GM19372 (cell line): ENCODE data around the gene P2RY11.

ENCODE experiments used
- ATAC-seq: cut with Tn5 transposase; IDR thresholded peaks from one replicate; pipeline ENCODE4 v1.9.1; 2021; ENCODE audit warnings: mild to moderate bottlenecking, low read depth, moderate library complexity; ENCODE audit not compliant: unreplicated experiment

Gene P2RY11

DNA sequence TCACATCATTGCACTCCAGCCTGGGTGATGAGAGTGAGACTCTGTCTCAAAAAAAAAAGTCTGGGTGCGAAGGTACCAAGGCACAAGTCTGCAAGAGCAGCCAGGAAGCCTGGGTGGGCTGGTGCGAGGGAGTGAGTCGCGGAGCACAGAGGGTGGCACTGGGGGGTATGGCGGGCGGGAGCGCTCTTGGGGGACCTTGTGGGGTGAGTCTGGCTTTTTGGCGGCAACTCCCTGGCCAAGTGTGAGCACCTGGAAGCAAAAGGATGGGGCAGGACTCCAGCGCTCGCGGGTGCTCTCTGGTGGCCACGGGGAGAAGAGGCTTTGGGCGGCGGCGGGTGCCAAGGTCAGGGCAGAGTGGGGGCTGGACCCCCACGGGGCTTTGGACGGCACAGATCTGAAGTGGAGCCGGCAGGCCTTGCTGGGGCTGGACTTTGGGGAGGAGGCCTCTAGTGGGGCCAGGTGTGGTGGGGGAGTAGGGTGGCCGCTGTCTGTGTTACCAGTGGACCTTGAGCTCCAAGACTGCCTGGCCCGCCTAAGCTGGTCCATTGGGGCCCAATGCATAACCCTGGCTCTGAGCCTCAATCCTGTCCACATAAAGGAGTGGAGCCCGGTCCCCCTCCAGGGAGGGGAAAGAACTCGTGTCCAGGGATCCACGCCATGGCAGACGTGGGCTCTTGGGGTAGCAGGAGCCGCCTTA is 1.6 kb downstream of the P2RY11 start:
- ATAC-seq = no peak

DNA sequence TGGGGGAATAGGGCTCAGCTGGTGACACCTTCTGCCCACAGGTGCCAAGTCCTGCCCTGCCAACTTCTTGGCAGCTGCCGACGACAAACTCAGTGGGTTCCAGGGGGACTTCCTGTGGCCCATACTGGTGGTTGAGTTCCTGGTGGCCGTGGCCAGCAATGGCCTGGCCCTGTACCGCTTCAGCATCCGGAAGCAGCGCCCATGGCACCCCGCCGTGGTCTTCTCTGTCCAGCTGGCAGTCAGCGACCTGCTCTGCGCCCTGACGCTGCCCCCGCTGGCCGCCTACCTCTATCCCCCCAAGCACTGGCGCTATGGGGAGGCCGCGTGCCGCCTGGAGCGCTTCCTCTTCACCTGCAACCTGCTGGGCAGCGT is 2.1 kb downstream of the P2RY11 start:
- ATAC-seq = no peak

DNA sequence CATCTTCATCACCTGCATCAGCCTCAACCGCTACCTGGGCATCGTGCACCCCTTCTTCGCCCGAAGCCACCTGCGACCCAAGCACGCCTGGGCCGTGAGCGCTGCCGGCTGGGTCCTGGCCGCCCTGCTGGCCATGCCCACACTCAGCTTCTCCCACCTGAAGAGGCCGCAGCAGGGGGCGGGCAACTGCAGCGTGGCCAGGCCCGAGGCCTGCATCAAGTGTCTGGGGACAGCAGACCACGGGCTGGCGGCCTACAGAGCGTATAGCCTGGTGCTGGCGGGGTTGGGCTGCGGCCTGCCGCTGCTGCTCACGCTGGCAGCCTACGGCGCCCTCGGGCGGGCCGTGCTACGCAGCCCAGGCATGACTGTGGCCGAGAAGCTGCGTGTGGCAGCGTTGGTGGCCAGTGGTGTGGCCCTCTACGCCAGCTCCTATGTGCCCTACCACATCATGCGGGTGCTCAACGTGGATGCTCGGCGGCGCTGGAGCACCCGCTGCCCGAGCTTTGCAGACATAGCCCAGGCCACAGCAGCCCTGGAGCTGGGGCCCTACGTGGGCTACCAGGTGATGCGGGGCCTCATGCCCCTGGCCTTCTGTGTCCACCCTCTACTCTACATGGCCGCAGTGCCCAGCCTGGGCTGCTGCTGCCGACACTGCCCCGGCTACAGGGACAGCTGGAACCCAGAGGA is 2.6 kb downstream of the P2RY11 start:
- ATAC-seq = no peak

GRCh38 chr19:10114651-10115391 is 3.3 kb downstream of the P2RY11 start:
- ATAC-seq = no peak

DNA sequence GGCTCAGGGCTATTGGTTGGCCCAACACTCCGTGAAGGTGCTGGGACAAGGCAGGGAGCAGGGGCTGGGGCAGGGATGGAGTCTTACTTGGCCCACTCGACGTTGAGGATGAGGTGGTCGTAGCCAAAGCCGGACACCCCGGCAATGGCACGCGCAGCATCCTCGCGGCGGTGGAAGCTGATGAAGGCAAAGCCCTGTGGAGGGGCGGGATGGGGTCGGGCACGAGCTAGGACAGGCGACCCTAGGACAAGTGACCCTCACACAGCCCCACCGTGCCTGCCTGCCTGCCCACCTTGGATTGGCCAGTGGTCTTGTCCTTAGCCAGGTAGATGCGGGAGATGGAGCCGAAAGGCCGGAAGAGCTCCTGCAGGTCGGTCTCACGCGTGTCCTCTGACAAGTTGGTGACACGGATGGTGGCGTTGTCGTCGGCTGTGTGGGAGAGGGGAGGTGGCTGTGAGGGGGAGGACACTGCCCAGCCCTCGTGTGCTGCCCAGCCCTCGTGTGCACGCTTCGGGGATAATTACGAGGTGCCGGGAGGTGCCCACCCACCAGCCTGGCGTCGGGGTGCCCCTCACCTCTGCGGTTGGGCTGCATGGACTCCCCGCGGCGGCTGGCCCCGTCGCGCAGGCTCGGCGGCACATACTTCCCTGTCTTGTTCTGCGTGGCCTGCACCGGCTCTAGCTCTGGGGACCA is 4.0 kb downstream of the P2RY11 start:
- no peak for ATAC-seq

DNA sequence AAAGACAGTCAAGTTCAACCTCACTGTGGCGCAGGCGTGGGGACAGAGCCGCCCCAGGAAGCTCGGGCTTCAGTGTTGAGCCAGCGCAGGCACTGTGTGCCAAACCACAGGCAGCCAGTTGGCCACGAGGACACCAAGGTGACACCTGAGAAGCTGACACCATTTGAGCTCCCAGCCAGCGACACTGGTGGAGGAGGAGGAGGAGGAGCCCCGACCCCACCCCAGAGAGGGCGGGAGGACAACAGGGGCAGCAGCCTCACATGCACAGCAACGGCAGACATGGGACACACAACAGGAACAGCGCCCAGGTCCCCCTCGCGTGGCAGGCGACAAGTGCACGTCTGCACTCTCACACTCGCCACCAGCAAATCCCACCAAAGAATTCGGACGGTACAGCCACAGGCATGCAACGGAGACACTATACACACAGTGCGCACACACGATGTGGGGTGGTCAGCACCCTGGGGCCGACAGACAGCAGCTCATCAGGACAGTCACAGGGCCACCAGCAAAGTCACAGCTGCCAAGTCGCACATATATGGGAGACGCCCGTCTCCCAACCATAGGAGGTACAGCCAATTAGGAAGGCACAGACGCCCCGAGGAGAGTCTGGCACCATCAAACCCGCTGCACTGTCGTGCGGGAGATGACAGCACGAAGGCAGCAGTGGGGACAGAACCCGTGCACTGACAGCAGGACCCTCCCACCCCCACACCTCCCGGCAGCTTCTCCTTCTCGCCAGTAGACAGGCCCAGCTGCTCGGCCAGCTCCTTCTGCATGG is 4.8 kb downstream of the P2RY11 start:
- ATAC-seq = no peak

DNA sequence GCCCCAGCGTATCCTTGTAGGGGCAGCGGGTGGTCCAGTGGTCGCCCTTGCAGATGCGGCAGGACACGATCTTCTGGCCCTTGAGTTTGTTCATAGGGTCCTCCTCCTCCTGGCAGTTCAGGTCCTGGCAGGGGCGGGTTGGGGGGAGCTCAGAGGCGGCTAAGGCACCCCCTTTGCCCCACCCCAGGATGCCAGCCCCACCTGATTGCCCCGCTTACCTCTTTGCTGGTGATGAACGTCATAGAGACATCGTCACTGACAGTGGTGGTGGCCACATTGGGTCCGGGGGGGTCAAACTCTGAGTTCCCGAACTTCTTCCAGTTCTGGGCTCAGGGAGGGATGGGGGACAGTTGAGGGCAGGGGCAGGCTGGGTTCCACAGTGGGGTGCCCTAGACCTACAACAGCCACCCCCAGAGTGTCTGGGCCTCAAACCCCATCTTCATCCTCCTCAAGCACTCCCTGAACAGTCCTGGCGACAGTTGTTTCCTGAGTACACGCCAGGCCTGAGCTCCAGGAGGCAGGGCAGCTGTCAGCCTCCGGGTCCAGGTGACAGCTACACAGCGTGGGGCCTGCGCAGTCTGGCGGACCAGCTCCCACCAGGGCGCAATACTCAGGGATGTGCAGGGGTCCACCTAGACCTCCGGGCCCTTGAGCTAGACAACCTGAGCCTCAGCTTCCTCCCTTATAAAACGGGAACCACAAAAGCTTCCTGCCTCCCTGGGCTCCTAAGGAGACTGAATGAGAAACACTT is 5.5 kb downstream of the P2RY11 start:
- ATAC-seq = no peak

DNA sequence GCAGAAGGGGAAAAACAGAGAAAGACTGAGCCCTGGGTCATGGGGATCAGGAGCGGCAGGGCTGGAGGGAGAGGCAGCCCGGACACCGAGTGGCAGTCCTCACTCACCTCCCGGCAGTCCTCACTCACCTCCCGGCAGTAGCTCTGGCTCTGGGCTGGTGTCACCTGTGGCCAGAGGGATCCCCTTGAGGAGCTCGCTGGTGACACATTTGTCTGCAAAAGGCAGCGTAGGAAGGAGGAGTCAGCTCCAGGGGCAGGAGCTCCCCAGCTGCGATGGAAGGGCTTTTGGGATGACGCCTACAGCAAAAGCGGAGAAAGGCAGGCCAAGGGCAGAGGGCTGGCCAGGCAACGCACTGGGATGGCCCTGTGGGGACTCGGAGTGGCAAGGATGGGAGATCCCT is 7.5 kb downstream of the P2RY11 start:
- ATAC-seq = no peak

GRCh38 chr19:10120538-10121189 is 9.2 kb downstream of the P2RY11 start:
- ATAC-seq = no peak

DNA sequence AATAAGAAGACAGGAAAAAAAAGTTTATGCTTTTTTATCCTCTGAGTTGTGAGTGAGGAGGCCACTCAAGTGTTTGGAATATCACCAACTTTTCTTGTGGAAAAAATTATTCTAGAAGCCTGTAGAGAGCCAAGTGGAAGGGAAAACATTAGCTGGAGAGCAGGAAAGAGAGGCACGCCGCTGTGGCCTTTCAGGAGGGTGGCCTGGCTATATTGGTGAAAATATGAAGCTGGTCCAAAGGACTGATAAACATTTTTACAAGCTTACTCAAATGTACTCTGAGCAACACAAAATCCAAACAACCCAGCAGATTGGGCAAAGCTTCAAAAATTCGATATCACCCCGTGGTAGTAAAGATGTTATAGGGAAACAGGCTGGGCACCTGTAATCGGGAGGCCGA is 10.6 kb downstream of the P2RY11 start:
- ATAC-seq = no peak

DNA sequence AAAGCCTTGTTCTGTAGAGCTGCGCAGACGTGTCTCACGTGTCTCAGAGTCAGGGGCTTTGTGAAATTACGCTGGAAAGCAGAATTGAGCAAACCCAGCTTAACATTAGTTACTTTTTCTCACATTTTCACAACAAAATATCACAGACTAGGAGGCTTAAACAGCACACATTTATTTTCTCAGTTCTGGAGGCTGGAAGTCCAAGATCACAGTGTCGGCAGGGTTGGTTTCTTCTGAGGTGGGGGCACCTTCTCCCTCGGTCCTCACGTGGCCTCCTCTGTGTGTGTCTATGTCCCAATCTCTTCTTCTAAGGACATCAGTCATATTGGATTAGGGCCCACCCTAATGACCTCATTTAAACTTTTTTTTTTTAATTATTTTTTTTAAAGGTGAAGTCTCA is 12.9 kb downstream of the P2RY11 start:
- ATAC-seq = no peak

GRCh38 chr19:10126213-10126639 is 14.7 kb downstream of the P2RY11 start:
- ATAC-seq = no peak

- no peak for ATAC-seq
These were observed 21.4 kb downstream of the P2RY11 start for GRCh38 chr19:10132905-10133304.

DNA sequence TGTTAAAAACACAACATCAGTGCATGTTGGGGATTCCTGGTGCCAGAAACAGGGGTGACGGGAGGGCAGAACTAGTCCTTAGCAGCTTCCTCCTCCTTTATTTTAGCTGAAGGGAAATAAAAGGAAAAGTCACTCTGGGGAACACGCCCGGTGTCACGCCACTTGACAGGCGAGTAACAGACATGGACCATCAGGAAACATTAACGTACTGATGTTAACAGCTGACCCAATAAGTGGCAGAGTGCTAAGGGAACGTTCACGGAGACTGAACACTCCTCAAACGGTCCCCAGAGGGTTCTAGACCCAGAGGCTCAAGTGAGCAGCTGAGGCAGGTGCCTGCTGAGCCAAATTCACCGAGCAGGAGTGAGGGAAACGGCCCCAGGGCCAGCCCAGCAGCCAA is 22.1 kb downstream of the P2RY11 start:
- no peak for ATAC-seq

DNA sequence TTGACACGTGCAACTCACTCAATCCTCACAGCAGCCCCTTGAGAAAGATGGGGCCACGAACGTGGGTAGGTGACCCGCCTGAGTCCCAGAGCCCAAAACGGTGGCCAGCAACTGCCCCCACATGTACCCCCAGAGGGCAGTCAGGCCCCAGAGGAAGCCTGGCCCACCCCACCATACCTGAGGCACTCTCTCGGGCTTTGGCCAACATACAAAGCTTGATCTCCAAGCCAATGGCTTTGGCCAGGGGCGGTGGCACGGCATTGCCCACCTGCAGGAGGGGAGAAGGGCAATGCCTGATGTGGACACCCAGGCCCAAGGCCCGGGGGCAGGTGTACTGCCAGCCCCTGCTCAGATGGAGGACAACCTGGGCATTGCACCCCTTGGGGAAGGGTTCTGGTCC is 22.5 kb downstream of the P2RY11 start:
- no peak for ATAC-seq

- no peak for ATAC-seq
These were observed 24.2 kb downstream of the P2RY11 start for GRCh38 chr19:10135551-10136334.

DNA sequence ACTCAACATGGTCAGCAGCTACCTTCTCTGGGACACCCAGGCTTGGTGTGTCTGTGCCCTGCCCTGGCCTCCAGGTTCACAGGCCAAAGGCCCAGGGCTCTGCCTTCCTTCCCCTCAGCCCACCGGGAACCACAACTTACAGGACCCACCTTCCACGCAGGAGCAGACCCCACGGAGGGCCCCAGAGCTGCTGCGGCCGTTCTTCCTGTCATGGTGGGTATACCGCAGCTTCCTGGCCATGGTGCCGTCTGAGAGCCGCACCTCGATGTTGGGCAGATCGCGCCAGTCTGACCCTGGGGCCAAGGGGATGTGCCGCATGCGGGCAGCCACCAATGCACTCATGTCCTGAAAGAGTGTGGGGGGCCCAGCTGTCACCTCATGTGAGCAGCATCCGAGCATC is 25.4 kb downstream of the P2RY11 start:
- ATAC-seq = no peak
